Endothelial cell (in vitro differentiated cells): ENCODE measurements around the gene CCR5. TPM values are rescaled to one million over a fixed set of nuclear protein-coding genes. Genes with fewer than 3 reads are reported as not detected.

ENCODE experiments used
- DNase-seq: peaks from one replicate; pipeline ENCODE4 v3.0.0; 2021; ENCODE audit warnings: low spot score
- H3K27ac Mint-ChIP-seq: one replicate; pipeline ENCODE4 v1.8.0; 2021; ENCODE audit warnings: mixed read lengths, inconsistent platforms; ENCODE audit not compliant: unreplicated experiment
- H3K27me3 Mint-ChIP-seq: one replicate; pipeline ENCODE4 v1.8.0; 2021; ENCODE audit warnings: mild to moderate bottlenecking, moderate library complexity, mixed read lengths, inconsistent platforms; ENCODE audit not compliant: unreplicated experiment
- H3K36me3 Mint-ChIP-seq: one replicate; pipeline ENCODE4 v1.8.0; 2021; ENCODE audit warnings: mild to moderate bottlenecking, low read depth, mixed read lengths, inconsistent platforms; ENCODE audit not compliant: unreplicated experiment
- H3K4me1 Mint-ChIP-seq: one replicate; pipeline ENCODE4 v1.8.0; 2021; ENCODE audit warnings: mild to moderate bottlenecking, mixed read lengths, inconsistent platforms; ENCODE audit not compliant: unreplicated experiment
- H3K4me3 Mint-ChIP-seq: one replicate; pipeline ENCODE4 v1.8.0; 2021; ENCODE audit warnings: mild to moderate bottlenecking, mixed read lengths, inconsistent platforms; ENCODE audit not compliant: unreplicated experiment
- H3K9me3 Mint-ChIP-seq: one replicate; pipeline ENCODE4 v1.8.0; 2021; ENCODE audit warnings: mixed read lengths, inconsistent platforms; ENCODE audit not compliant: unreplicated experiment
- CTCF ChIP-seq: fragments of 200-600 bp; sonication (generic); IDR thresholded peaks from one replicate; pipeline ENCODE4 v1.5.0; 2021; ENCODE audit warnings: antibody characterized with exemption; ENCODE audit not compliant: unreplicated experiment
- total RNA-seq: library from RNA; stranded (reverse); fragmentation: NEBNext Ultra II Directional; extraction: Animal tissue kit (Norgen Biotek cat#: 25700); gene quantifications from one replicate; pipeline ENCODE4 v1.2.1, GENCODE V29; 2021; ENCODE audit not compliant: unreplicated experiment

The CCR5 gene
- total RNA-seq, 1 donor from 2014 or later: not detected

- no peaks in the 10 kb centered on the region for H3K9me3 Mint-ChIP-seq
- H3K36me3 Mint-ChIP-seq: no peaks in the 10 kb centered on the region
- peaks cover under 1% of the 10 kb centered on the region for H3K4me1 Mint-ChIP-seq
- H3K4me3 Mint-ChIP-seq: no peak overlapping the region
- no peak overlapping the region for H3K27ac Mint-ChIP-seq
- TF ChIP-seq CTCF: no peak
- no peak for DNase-seq
- H3K27me3 Mint-ChIP-seq: no peaks in the 10 kb centered on the region
Observed at GRCh38 chr3:46348823-46349482, 21.8 kb upstream of the CCR5 start.

GRCh38 chr3:46349484-46350261 lies 21.1 kb upstream of the CCR5 start:
- H3K27me3 Mint-ChIP-seq: no peaks in the 10 kb centered on the region

GRCh38 chr3:46350262-46350565 lies 20.5 kb upstream of the CCR5 start:
- H3K4me1 Mint-ChIP-seq: peaks cover 2% of the 10 kb centered on the region
- no peak overlapping the region for H3K27ac Mint-ChIP-seq
- no peak for TF ChIP-seq CTCF
- H3K36me3 Mint-ChIP-seq: no peaks in the 10 kb centered on the region
- H3K27me3 Mint-ChIP-seq: no peaks in the 10 kb centered on the region
- DNase-seq: no peak
- no peaks in the 10 kb centered on the region for H3K9me3 Mint-ChIP-seq
- H3K4me3 Mint-ChIP-seq: no peak overlapping the region

More at GRCh38 chr3:46349484-46350261, 21.1 kb upstream of the CCR5 start:
- Mint-ChIP-seq H3K4me3 (no peak overlapping the region), H3K4me1 (peaks cover 2% of the 10 kb centered on the region), H3K9me3 (no peaks in the 10 kb centered on the region), H3K36me3 (no peaks in the 10 kb centered on the region), H3K27ac (no peak overlapping the region)
- TF ChIP-seq CTCF: no peak
- DNase-seq: no peak

GRCh38 chr3:46351646-46352045 lies 19.1 kb upstream of the CCR5 start:
- no peaks in the 10 kb centered on the region for H3K27me3 Mint-ChIP-seq

More at GRCh38 chr3:46351646-46352045, 19.1 kb upstream of the CCR5 start:
- Mint-ChIP-seq H3K4me1 (peaks cover 2% of the 10 kb centered on the region), H3K9me3 (no peaks in the 10 kb centered on the region), H3K4me3 (no peak overlapping the region), H3K36me3 (no peaks in the 10 kb centered on the region), H3K27ac (no peak overlapping the region)
- no peak for TF ChIP-seq CTCF
- no peak for DNase-seq
